ENCODE measurements around the gene LRRC75A. TPM values are rescaled to one million over a fixed set of nuclear protein-coding genes. Genes with fewer than 3 reads are reported as not detected.
A peak's percentile ranks its signal among the peaks of the same experiment; 100 is the strongest.

LRRC75A gene
- polyA plus RNA-seq, 2 of the 4 experiments (the other 2 are of a cell fraction): 0.65 to 0.85 TPM

GRCh38 chr17:16448490-16448889 is 43.5 kb downstream of the LRRC75A start:
- no peak for DNase-seq (ENCODE audit: low read depth in 1 of 2, low spot score in 1 of 2)
- ChIA-PET POLR2A (interaction anchor here (0.6 to 1.8 kb wide), 2 partner anchors 10 to 40 kb away, joined by 3 to 7 read pairs; no protein-coding TSS in a partner anchor), CTCF (interaction anchor here (0.5 to 29.8 kb wide), 3 partner anchors 43 to 72 kb away, joined by 3 to 589 read pairs (median 3); partner anchors contain the start of gene LRRC75A)
- Histone ChIP-seq H3K4me2 (no peak overlapping the region), H3K4me1 (peaks cover 19% of the 10 kb centered on the region), H3K9me3 (no peaks in the 10 kb centered on the region), H3K4me3 (no peak overlapping the region), H3K27ac (no peak overlapping the region)
- peak; percentile 65 for FAIRE-seq
- 89% methylated on average over 6 of the region's 6 CpGs for WGBS (ENCODE audit: missing lambda C conversion rate)
- TF ChIP-seq EHF (CRISPR knock-in tag; IDR thresholded peaks at IDR 0.05): no peak
- TF ChIP-seq EP300 (IDR thresholded peaks at IDR 0.05): no peak
- no peak for TF ChIP-seq HOXB5 (CRISPR knock-in tag; IDR thresholded peaks at IDR 0.05)
- no peak for TF ChIP-seq CHD4 (IDR thresholded peaks at IDR 0.05; ENCODE audit: borderline replicate concordance)
- TF ChIP-seq HEYL (CRISPR knock-in tag; IDR thresholded peaks at IDR 0.05): no peak
- TF ChIP-seq MAZ (IDR thresholded peaks at IDR 0.05; ENCODE audit: borderline replicate concordance, low read depth, low read length): no peak
- no peak for ATAC-seq

- Histone ChIP-seq H3K9me3 (no peaks in the 10 kb centered on the region), H3K4me3 (no peak overlapping the region), H3K4me1 (peaks cover 27% of the 10 kb centered on the region), H3K4me2 (no peak overlapping the region), H3K27ac (no peak overlapping the region)
- ATAC-seq (peak; percentile 5 to 19; a peak in 5 of 6 replicates), DNase-seq (ENCODE audit: low read depth in 1 of 2, low spot score in 1 of 2) (no peak), FAIRE-seq (no peak)
- 90% methylated on average over 8 of the region's 8 CpGs for WGBS (ENCODE audit: missing lambda C conversion rate)
- TF ChIP-seq PBX3 (IDR thresholded peaks at IDR 0.05) (peak; percentile 38; the same call in 1 of the 2 replicates), TFCP2L1 (CRISPR knock-in tag; IDR thresholded peaks at IDR 0.05) (no peak), BCL3 (IDR thresholded peaks at IDR 0.05) (0 out of 3 replicates have a peak, but pooled peaks have one; percentile 14)
- POLR2A ChIA-PET: interaction anchor here (0.5 to 1.8 kb wide), 3 partner anchors 9 to 586 kb away, joined by 3 to 7 read pairs (median 4); no protein-coding TSS in a partner anchor
- CTCF ChIA-PET: interaction anchor here (1.1 to 29.8 kb wide), 3 partner anchors 33 to 72 kb away, joined by 3 to 589 read pairs (median 3); partner anchors contain the start of gene LRRC75A
These were observed 44.3 kb downstream of the LRRC75A start for GRCh38 chr17:16447676-16448075.

GRCh38 chr17:16446338-16446983 is 45.5 kb downstream of the LRRC75A start:
- CTCF ChIA-PET: interaction anchor here (0.7 to 29.8 kb wide), 5 partner anchors 19 to 83 kb away, joined by 3 to 589 read pairs (median 4); no protein-coding TSS in a partner anchor
- no peak for FAIRE-seq
- H3K4me1 ChIP-seq: peaks cover 39% of the 10 kb centered on the region
- POLR2A ChIA-PET: interaction anchor here (0.8 kb wide), 1 partner anchor 438 kb away, joined by 5 read pairs; no protein-coding TSS in a partner anchor
- peak; percentile 4 to 11 for ATAC-seq
- no peak overlapping the region for H3K4me2 ChIP-seq
- DNase-seq (ENCODE audit: low read depth in 1 of 2, low spot score in 1 of 2): peak in 1 of 2 experiments; percentile 44
- no peak overlapping the region for H3K4me3 ChIP-seq
- H3K9me3 ChIP-seq: no peaks in the 10 kb centered on the region
- H3K27ac ChIP-seq: peak overlapping the region in 1 of 2 experiments; percentile 2; a peak in 1 of 6 replicates
- 86% methylated on average over 12 of the region's 12 CpGs for WGBS (ENCODE audit: missing lambda C conversion rate)
- TF ChIP-seq MAX (IDR thresholded peaks at IDR 0.05): peak; percentile 20; the same call in 1 of the 2 replicates
- TF ChIP-seq HOXA7 (CRISPR knock-in tag; IDR thresholded peaks at IDR 0.05): peak; percentile 38; the same call in 1 of the 2 replicates
- 0 out of 2 replicates have a peak, but pooled peaks have one; percentile 14 for TF ChIP-seq PBX3 (IDR thresholded peaks at IDR 0.05)
- no peak for TF ChIP-seq PHF8 (IDR thresholded peaks at IDR 0.05; ENCODE audit: borderline replicate concordance, low read depth)

Measured in A549 (cell line).